Muscle of leg (tissue), 16 donors: Measurements from ENCODE around the gene PLAC8. TPM values are rescaled to one million over a fixed set of nuclear protein-coding genes. Genes with fewer than 3 reads are reported as not detected.
"Not testable (repeated sequence)": the region's sequence is repeated elsewhere in the genome, so short reads cannot be mapped to it uniquely, and the experiment has no call there.

Source experiments
- DNase-seq: peaks from one replicate; pipeline ENCODE4 v3.0.0; 2013
- H3K27ac ChIP-seq: one replicate; pipeline ENCODE4 v1.5.1; 2013; ENCODE audit warnings: mild to moderate bottlenecking, low read length, control low read depth
- H3K27me3 ChIP-seq: one replicate; pipeline ENCODE4 v1.6.1; 2013; ENCODE audit warnings: low read length; ENCODE audit not compliant: control insufficient read depth, insufficient read depth
- H3K36me3 ChIP-seq: one replicate; pipeline ENCODE4 v1.6.1; 2013; ENCODE audit warnings: low read length; ENCODE audit not compliant: control insufficient read depth, insufficient read depth
- H3K4me1 ChIP-seq: one replicate; pipeline ENCODE4 v1.6.1; 2013; ENCODE audit warnings: low read length; ENCODE audit not compliant: control insufficient read depth, insufficient read depth
- H3K4me3 ChIP-seq: one replicate; pipeline ENCODE4 v1.5.1; 2013; ENCODE audit warnings: low read length, control low read depth
- H3K9me3 ChIP-seq: replicated peaks from 2 replicates; pipeline ENCODE4 v1.6.1; 2013; ENCODE audit warnings: low read depth, low read length; ENCODE audit not compliant: control insufficient read depth
- WGBS: methylation state at CpG from one replicate; pipeline ENCODE4 v1.1.5; 2013; ENCODE audit warnings: missing lambda C conversion rate; ENCODE audit not compliant: insufficient coverage; 5-methylcytosine and 5-hydroxymethylcytosine counted together
- long read RNA-seq, 11 donors: transcript quantifications; one replicate each; lab custom pipeline, GENCODE V29; 2026
- polyA plus RNA-seq, 8 donors: library from polyadenylated mRNA; unstranded; fragments of 120-200 nt; gene quantifications; one replicate each; pipeline versions ENCODE4 v1.2.1 to v1.2.3, GENCODE V29; 2013; ENCODE audit warnings: inconsistent platforms in 1 of 8, low replicate concordance in 1 of 8; ENCODE audit not compliant: insufficient read length in 8 of 8, insufficient read depth in 1 of 8
- total RNA-seq: library from RNA; stranded (reverse); fragments of 120-200 nt; gene quantifications from one replicate; pipeline ENCODE4 v1.2.4, GENCODE V29; 2013

The PLAC8 gene, protein sequence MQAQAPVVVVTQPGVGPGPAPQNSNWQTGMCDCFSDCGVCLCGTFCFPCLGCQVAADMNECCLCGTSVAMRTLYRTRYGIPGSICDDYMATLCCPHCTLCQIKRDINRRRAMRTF
- total RNA-seq, result 0.84 TPM
- 1 to 10 TPM; 1.1 to 8.1 (median 1.9) TPM for polyA plus RNA-seq
- long read RNA-seq, donor 1, result 0 reads
- long read RNA-seq, donor 2, result 0 reads
- long read RNA-seq, donor 3, result 0 reads
- long read RNA-seq, donor 4, partial matches to known transcripts, result 0 of 1 reads
- long read RNA-seq, donor 4, other reads (novel, unspliced or antisense), result 0 of 1 reads
- long read RNA-seq, donor 5, partial matches to known transcripts, result 0 of 3 reads
- long read RNA-seq, donor 5, other reads (novel, unspliced or antisense), result 0 of 3 reads
- long read RNA-seq, donor 6, partial matches to known transcripts, result 0 of 2 reads
- long read RNA-seq, donor 6, other reads (novel, unspliced or antisense), result 0 of 2 reads
- long read RNA-seq, donor 7, partial matches to known transcripts, result 0 of 1 reads
- long read RNA-seq, donor 7, other reads (novel, unspliced or antisense), result 0 of 1 reads
- long read RNA-seq, donor 8, partial matches to known transcripts, result 0 of 4 reads
- long read RNA-seq, donor 8, other reads (novel, unspliced or antisense), result 0 of 4 reads
- long read RNA-seq, donor 9, partial matches to known transcripts, result 0 of 1 reads
- long read RNA-seq, donor 9, other reads (novel, unspliced or antisense), result 0 of 1 reads
- long read RNA-seq, donor 10, partial matches to known transcripts, result 0 of 1 reads
- long read RNA-seq, donor 10, other reads (novel, unspliced or antisense), result 0 of 1 reads
- long read RNA-seq, donor 11, partial matches to known transcripts, result 0 of 3 reads
- long read RNA-seq, donor 11, other reads (novel, unspliced or antisense), result 0 of 3 reads

DNA sequence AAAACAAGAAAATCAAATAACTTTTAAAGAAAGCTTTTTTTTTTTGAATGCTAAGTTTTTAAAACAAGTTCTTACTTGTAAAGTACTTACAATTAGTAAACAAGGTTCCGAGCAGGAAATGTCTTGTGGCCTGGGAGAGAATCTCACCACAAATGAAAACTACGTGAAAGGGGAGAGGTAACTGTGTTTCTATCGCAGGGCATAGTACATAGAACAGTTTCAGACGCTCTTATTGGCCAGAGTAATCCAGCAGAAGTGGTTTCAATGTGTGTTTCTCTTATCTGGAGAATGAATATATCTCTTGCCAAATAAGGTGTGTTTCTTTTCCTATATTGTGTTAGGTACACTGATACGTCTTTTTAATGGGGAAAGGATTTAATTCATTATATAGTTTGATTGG is at the start of gene PLAC8:
Gene PLAC8 (minus strand): TSS at position 154 of the 400 bp plus-strand sequence. CDS start 6,808 bp downstream, outside the sequence.
- Histone ChIP-seq H3K27ac (no peak within 1 kb of the TSS), H3K4me3 (no peak within 1 kb of the TSS), H3K27me3 (peaks cover 2% of the 10 kb centered on the region), H3K36me3 (no peaks in the 10 kb centered on the region), H3K4me1 (peaks cover 6% of the 10 kb centered on the region), H3K9me3 (no peaks in the 10 kb centered on the region)
- peak; percentile 11 for DNase-seq
- WGBS, result 72% methylated on average over 3 of the region's 5 CpGs

DNA sequence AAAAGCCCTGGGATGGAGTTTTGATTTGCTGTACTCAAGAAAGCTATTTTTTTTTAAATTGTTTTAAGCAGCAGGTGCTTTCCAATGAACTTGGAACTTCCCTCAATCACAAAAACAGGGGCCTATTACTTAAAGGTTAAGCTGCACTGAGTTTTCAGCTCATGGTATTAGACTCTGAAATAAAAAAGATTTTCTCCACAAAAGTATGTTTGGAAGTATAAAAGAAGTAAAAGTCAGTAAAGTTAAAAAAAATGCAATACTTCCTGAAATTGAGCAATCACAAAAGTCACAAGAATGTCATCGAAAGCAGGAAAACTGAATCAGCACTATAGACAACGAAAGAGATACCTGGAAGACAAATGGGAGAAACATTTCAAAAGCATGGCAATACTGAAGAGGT is 38.9 kb upstream of the PLAC8 start:
- Histone ChIP-seq H3K4me1 (no peaks in the 10 kb centered on the region), H3K27ac (no peak overlapping the region), H3K4me3 (no peak overlapping the region), H3K27me3 (no peaks in the 10 kb centered on the region), H3K36me3 (no peaks in the 10 kb centered on the region), H3K9me3 (no peaks in the 10 kb centered on the region)
- peak; percentile 13 for DNase-seq
- 92% methylated on average over 2 of the region's 2 CpGs for WGBS

DNA sequence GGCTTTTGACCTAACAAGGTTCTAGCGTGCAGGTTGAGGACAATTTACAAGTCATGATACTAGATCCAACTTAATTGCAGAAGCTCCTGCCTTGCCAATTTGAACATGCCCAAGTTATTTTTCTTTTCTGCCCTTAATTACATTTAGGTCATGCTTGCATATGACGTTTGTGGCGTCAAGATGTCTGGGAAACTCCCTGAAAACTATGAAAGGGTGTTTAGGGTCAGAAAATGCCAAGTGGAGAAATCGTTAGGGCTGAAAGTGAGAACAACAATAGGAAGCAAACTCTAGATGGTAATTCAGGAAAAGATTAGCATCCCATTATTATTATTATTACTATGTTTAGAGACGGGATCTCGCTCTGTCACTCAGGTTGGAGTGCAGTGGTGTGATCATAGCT is 38.2 kb upstream of the PLAC8 start:
- DNase-seq, result no peak
- Histone ChIP-seq H3K27ac (no peak overlapping the region), H3K36me3 (no peaks in the 10 kb centered on the region), H3K9me3 (no peaks in the 10 kb centered on the region), H3K4me1 (no peaks in the 10 kb centered on the region), H3K27me3 (no peaks in the 10 kb centered on the region), H3K4me3 (no peak overlapping the region)
- 80% methylated on average over 1 of the region's 6 CpGs for WGBS

DNA sequence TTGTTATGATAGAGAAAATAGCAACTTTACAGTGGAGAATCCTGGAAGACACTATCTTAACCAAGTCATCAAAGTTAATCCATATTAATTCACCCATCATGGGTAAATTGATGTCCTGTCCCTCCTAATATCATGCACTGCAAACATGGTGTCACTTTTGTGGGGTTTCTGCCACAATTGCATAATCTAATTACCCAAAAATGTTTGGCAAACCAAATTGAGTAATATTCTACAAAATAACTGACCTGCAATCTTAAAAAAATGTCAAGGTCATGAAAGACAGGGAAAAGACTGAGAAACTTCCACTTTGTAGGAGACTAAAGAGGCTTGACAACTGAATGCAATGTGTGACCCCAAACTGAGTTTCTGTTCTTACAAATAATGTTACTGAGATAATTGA is 37.1 kb upstream of the PLAC8 start:
- no peak overlapping the region for H3K4me3 ChIP-seq
- H3K27me3 ChIP-seq, result no peaks in the 10 kb centered on the region
- H3K4me1 ChIP-seq, result no peaks in the 10 kb centered on the region
- no peaks in the 10 kb centered on the region for H3K9me3 ChIP-seq
- no peak overlapping the region for H3K27ac ChIP-seq
- no peak for DNase-seq
- H3K36me3 ChIP-seq, result no peaks in the 10 kb centered on the region

DNA sequence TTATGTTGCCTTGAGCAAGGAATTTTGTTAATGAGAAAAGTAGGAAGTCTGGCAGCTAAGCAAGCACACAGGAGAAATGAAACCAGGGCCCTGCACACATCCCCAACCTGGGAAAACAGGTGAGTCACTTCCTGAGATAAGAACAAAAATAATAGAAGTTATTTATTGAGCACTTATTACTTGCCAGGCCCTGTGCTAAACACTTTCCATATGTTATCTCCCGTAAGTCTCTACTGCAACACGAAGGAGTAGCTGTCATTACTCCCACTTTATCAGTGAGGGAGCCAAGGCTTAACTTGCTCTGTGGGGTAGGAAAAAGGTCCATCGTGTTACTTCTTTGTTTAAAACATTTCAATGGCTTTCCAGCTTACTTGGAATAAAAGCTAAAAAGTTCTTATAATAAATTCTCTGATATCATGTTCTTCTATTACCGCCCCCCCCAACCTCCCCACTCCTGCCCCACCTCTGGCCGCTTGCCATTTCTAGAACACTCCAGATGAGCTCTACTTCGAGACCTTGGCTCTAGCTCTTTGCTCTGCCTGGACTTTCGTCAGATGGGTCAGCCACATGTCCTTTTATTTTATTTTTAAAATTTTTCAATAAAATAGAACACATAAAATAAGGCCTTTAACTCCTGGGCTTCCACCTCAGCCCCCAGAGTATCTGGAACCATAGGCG is 36.3 kb upstream of the PLAC8 start:
- Histone ChIP-seq H3K4me1 (no peaks in the 10 kb centered on the region), H3K4me3 (no peak overlapping the region), H3K36me3 (no peaks in the 10 kb centered on the region), H3K9me3 (no peaks in the 10 kb centered on the region), H3K27ac (no peak overlapping the region), H3K27me3 (no peaks in the 10 kb centered on the region)
- WGBS, result 20% methylated on average over 1 of the region's 8 CpGs
- DNase-seq, result no peak

DNA sequence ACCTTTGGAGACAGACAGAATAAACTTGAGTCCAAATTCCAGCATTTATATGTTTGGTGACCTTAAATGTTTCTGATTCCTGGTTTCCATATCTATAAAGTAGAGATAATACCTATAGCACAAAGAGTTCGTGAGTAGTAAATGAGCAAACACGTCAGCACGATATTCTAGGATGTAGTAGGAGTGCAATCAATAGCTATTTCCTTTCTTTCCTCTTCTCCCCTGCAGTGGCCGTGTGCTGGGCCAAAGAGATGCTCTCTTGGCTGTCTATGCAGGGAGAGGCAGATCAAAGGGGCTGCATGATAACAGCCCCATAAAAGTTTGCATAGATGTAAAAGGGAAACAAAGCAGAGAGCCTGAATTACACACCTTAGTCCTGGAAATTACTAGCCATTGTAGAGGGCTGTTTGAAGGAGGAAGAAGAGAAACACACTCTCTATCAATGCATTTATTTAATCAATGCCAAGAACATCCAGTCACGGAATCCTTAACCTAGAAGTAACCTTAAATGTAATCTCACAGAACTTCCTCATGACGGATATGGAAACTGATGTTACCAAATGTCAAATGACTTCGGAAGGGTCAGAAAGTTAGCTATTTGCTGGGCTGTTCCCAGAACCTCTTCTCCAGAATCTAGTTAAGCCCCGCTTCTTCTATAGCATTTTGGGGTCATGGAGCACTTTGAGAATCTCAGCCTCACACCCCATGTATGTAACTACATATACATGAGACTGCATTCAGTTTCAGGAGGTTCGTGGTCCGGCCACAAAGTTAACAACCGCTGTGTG is 35.5 kb upstream of the PLAC8 start:
- peak; percentile 8 for DNase-seq
- Histone ChIP-seq H3K36me3 (no peaks in the 10 kb centered on the region), H3K27ac (no peak overlapping the region), H3K9me3 (no peaks in the 10 kb centered on the region), H3K27me3 (no peaks in the 10 kb centered on the region), H3K4me3 (no peak overlapping the region), H3K4me1 (no peaks in the 10 kb centered on the region)
- WGBS, result 68% methylated on average over 3 of the region's 11 CpGs

DNA sequence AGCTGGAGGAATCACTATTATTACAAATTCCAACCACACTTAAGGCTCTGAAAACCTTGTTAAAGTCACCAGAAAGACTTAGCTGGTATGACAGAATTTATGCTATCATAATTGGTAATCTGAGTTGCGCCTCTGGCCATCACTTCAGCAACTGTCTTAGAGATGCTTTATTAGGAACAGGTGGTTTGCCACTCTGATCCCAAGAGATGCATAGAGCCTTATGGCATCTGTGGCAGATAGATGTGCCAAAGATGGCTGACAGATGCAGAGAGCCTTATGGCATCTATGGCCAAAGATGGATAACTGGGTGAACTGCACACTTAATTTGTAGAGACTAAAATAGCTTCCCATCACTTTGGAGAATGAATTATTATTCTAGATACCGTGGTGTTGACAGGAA is 32.3 kb upstream of the PLAC8 start:
- H3K36me3 ChIP-seq, result no peaks in the 10 kb centered on the region
- DNase-seq, result peak; percentile 43
- H3K9me3 ChIP-seq, result no peaks in the 10 kb centered on the region
- H3K27me3 ChIP-seq, result no peaks in the 10 kb centered on the region
- H3K27ac ChIP-seq, result no peak overlapping the region
- 86% methylated on average over 1 of the region's 2 CpGs for WGBS
- no peaks in the 10 kb centered on the region for H3K4me1 ChIP-seq
- no peak overlapping the region for H3K4me3 ChIP-seq

DNA sequence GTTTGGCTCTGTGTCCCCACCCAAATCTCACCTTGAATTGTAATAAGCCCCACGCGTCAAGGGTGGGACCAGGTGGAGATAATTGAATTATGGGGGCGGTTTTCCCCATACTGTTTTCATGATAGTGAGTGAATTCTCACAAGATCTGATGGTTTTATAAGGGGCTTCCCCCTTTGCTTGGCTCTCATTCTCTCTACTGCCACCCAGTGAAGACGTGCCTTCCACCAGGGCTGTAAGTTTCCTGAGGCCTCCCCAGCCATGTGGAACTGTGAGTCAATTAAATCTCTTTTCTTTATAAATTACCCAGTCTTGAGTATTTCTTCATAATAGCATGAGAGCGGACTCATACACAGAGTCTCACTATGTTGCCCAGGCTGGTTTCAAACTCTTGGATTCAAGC is 31.2 kb upstream of the PLAC8 start:
- H3K4me1 ChIP-seq, H3K9me3 ChIP-seq, H3K36me3 ChIP-seq, H3K27me3 ChIP-seq, DNase-seq, H3K27ac ChIP-seq, H3K4me3 ChIP-seq: not testable (repeated sequence)
- WGBS, result no CpG with 5 or more reads among the region's 5 CpGs

DNA sequence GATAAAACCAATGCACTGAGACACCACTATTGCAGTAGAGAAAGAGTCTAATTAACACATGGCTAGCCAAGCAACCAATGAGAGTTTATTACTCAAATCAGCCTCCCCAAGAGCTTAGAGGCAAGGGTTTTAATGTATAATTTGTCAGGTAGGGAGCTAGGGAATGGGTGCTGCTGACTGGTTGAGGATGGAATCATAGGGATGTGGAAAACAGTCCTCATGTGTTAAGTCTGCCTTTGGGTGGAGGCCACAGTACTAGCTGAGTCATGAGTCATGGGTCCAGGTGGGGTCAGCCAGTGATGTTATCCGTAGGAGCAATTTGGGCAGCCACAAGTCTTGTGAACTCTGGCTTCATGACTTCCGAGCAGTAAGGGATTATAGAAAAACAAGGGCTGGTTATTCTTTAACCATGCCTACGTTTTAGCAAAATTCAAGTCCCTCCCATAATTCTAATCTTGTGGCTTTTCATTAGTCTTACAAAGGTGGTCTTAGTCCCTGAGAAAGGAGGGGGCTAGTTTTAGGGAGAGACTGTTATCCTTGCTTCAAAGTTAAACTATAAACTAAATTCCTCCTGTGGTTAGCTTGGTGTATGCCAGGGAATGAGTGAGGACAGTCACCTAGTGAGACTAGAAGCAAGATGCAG is 25.1 kb upstream of the PLAC8 start:
- no peak overlapping the region for H3K27ac ChIP-seq
- peaks cover 2% of the 10 kb centered on the region for H3K9me3 ChIP-seq
- H3K36me3 ChIP-seq, result no peaks in the 10 kb centered on the region
- no peaks in the 10 kb centered on the region for H3K27me3 ChIP-seq
- H3K4me3 ChIP-seq, result no peak overlapping the region
- WGBS, result no CpG with 5 or more reads among the region's 3 CpGs
- DNase-seq, result no peak
- H3K4me1 ChIP-seq, result no peaks in the 10 kb centered on the region
